Thyroid gland (tissue), 4 donors: ENCODE measurements around the gene COQ8A. TPM values are rescaled to one million over a fixed set of nuclear protein-coding genes. Genes with fewer than 3 reads are reported as not detected.

Experiments
- DNase-seq, 2 donors: peaks; one replicate each; pipeline ENCODE4 v3.0.0-alpha.2; 2019
- H3K27ac ChIP-seq, 3 donors: fragments of 200-600 bp; sonication (generic); 1 replicate in 2 of 3; 2 replicates in 1 of 3; pipeline ENCODE4 v1.5.1; 2016 to 2019; ENCODE audit warnings: mild to moderate bottlenecking in 1 of 3, moderate library complexity in 1 of 3
- H3K27me3 ChIP-seq: fragments of 200-600 bp; sonication (generic); one replicate; pipeline ENCODE4 v1.5.1; 2019
- H3K36me3 ChIP-seq, 2 donors: fragments of 200-600 bp; sonication (generic); one replicate each; pipeline ENCODE4 v1.5.1; 2016 to 2019
- H3K4me1 ChIP-seq, 2 donors: fragments of 200-600 bp; sonication (generic); one replicate each; pipeline ENCODE4 v1.5.1; 2017 to 2019
- H3K4me3 ChIP-seq, 3 donors: fragments of 200-600 bp; sonication (generic); replicated peaks in 1 of 3; 1 replicate in 2 of 3; 2 replicates in 1 of 3; pipeline ENCODE4 v1.5.1; 2016; ENCODE audit warnings: mild to moderate bottlenecking in 1 of 3
- H3K9me3 ChIP-seq: fragments of 200-600 bp; sonication (generic); one replicate; pipeline ENCODE4 v1.5.1; 2017
- CTCF ChIP-seq, 6 experiments: fragments of 200-600 bp in 3 of 6; fragments of 450-650 bp in 3 of 6; sonication (generic) in 3 of 6; IDR thresholded peaks; one replicate each; pipeline ENCODE4 v1.5.1; 2016 to 2019; ENCODE audit warnings: antibody characterized with exemption in 6 of 6, mild to moderate bottlenecking in 2 of 6, inconsistent platforms in 1 of 6, moderate library complexity in 1 of 6
- POLR2A ChIP-seq, 2 donors: fragments of 450-650 bp; IDR thresholded peaks; one replicate each; pipeline ENCODE4 v1.6.1; 2017; ENCODE audit warnings: antibody characterized with exemption in 2 of 2, mild to moderate bottlenecking in 2 of 2, moderate library complexity in 1 of 2
- WGBS, 2 donors: methylation state at CpG; one replicate each; pipeline ENCODE4 v1.1.5; 2017; 5-methylcytosine and 5-hydroxymethylcytosine counted together
- intact Hi-C: fragments of 100-400 bp; cut with DNase I; formaldehyde crosslinking; loops from one replicate; pipeline ENCODE4 v1.15.1; 2023
- total RNA-seq, 4 donors: library from RNA; depleted of rRNA; stranded (reverse); fragments of >200 nt; gene quantifications; one replicate each; pipeline ENCODE4 v1.2.3, GENCODE V29; 2016

COQ8A gene
- total RNA-seq, 4 donors from 2014 or later = 25.1 to 35.9 (median 30.1) TPM

GRCh38 chr1:226964611-226965486, 24.8 kb downstream of the COQ8A start:
- H3K4me3 ChIP-seq = no peak overlapping the region
- no peaks in the 10 kb centered on the region for H3K4me1 ChIP-seq
- 90 to 99% methylated on average over 20 to 28 of the region's 29 CpGs for WGBS, 2 donors
- no peaks in the 10 kb centered on the region for H3K27me3 ChIP-seq
- intact Hi-C loops = no loop called here
- no peak overlapping the region for H3K27ac ChIP-seq
- no peaks in the 10 kb centered on the region for H3K9me3 ChIP-seq
- TF ChIP-seq CTCF (IDR thresholded peaks at IDR 0.05) = no peak
- no peak for TF ChIP-seq POLR2A (IDR thresholded peaks at IDR 0.05)
- H3K36me3 ChIP-seq = peaks cover 14 to 15% of the 10 kb centered on the region in 2 donors
- DNase-seq = no peak

- no peak overlapping the region for H3K4me3 ChIP-seq
- DNase-seq = no peak
- 94 to 98% methylated on average over 4 to 16 of the region's 23 CpGs for WGBS, 2 donors
- no peaks in the 10 kb centered on the region for H3K27me3 ChIP-seq
- TF ChIP-seq CTCF (IDR thresholded peaks at IDR 0.05) (no peak), POLR2A (IDR thresholded peaks at IDR 0.05) (no peak)
- no peaks in the 10 kb centered on the region for H3K4me1 ChIP-seq
- intact Hi-C loops = no loop called here
- no peaks in the 10 kb centered on the region for H3K9me3 ChIP-seq
- H3K27ac ChIP-seq = no peak overlapping the region
- H3K36me3 ChIP-seq = peaks cover 15 to 17% of the 10 kb centered on the region in 2 donors
Observed at GRCh38 chr1:226965581-226966440, 25.7 kb downstream of the COQ8A start.

- TF ChIP-seq POLR2A (IDR thresholded peaks at IDR 0.05) (no peak), CTCF (IDR thresholded peaks at IDR 0.05) (no peak)
- no peaks in the 10 kb centered on the region for H3K27me3 ChIP-seq
- H3K27ac ChIP-seq = no peak overlapping the region
- no peak overlapping the region for H3K4me3 ChIP-seq
- H3K9me3 ChIP-seq = no peaks in the 10 kb centered on the region
- H3K4me1 ChIP-seq = no peaks in the 10 kb centered on the region
- intact Hi-C loops = no loop called here
- peaks cover 15 to 17% of the 10 kb centered on the region in 2 donors for H3K36me3 ChIP-seq
- DNase-seq = no peak
- 97 to 100% methylated on average over 4 of the region's 4 CpGs for WGBS, 2 donors
Observed at GRCh38 chr1:226966683-226967082, 26.6 kb downstream of the COQ8A start.

GRCh38 chr1:226967665-226968064, 27.6 kb downstream of the COQ8A start:
- DNase-seq = no peak
- peaks cover 15 to 17% of the 10 kb centered on the region in 2 donors for H3K36me3 ChIP-seq
- TF ChIP-seq POLR2A (IDR thresholded peaks at IDR 0.05) (no peak), CTCF (IDR thresholded peaks at IDR 0.05) (no peak)
- no peaks in the 10 kb centered on the region for H3K27me3 ChIP-seq
- no peaks in the 10 kb centered on the region for H3K4me1 ChIP-seq
- WGBS, 2 donors = 79 to 95% methylated on average over 3 of the region's 3 CpGs
- intact Hi-C loops = no loop called here
- H3K27ac ChIP-seq = no peak overlapping the region
- H3K4me3 ChIP-seq = no peak overlapping the region
- H3K9me3 ChIP-seq = no peaks in the 10 kb centered on the region
